GM18526 (cell line): ENCODE data around the gene EPM2A.

ENCODE experiments used
- POLR2A ChIP-seq: IDR thresholded peaks from 3 replicates; pipeline ENCODE4 v1.6.1; 2011; ENCODE audit not compliant: insufficient read length; ENCODE audit errors: extremely low read depth

EPM2A gene

DNA sequence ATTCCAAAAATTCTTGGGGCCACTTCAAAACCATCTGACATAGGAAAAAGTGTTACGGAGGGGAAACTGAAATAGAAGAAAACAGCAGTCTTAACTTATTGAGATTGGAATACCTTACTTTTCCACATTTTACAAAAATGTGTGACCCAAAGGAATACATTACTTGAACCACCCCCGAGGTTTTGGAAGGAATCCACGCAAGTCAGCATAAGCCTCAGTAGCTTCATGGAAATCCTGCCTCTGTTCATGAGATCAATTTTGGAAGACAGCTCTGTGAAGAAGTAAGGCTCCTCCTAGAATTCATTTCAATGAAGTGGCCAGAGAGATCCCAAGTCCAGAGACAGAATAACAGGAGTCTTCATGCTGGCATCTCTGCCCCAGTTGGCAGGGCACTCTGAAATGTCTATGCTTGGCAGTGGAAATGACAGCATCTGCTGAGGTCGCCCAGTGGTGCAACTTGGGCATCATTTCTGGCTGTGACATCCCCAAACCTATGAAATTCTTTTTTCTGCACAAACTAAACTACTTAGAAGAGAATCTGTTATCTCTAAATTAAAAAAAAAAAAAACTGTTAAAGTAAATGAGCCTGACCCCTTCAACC, 132.5 kb downstream of the EPM2A start:
- no peak for TF ChIP-seq POLR2A

DNA sequence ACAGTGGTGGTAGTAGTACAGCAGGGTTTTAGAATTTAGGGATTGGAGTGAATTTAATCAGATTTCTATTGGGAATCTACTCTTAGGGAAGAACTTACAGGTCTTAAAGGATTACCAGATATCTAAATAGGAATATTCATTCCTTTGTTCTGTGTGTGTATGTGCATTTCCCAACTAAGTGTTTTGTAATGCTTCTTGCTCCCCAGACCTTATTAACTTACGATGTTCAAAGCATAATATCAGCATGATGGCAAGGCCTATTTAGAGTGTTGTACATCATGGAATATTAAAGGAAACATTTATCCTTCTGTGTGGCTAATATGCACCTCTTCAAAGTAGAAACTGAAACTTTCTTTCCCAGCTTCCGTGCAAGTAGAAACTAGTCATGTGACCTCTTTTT, 133.9 kb downstream of the EPM2A start:
- no peak for TF ChIP-seq POLR2A

DNA sequence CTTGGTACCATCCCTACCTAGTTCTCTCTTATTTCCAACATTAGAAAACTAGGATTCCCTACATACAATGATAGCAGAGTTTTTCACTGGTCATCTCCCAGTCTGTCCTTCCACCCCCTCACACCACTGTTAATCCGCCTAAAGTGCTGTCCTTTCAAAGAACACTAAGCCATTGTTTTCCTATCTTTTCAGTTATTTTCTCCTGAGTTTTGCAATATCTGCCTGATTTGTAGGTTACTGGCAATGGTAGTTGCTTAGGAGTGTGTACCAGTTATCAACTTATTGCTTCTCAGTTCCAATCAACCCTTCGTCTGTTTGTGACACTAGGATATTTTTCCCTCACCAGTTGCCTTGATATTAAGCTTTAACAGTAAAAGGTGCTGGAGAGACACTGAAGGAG, 135.0 kb downstream of the EPM2A start:
- TF ChIP-seq POLR2A = no peak

DNA sequence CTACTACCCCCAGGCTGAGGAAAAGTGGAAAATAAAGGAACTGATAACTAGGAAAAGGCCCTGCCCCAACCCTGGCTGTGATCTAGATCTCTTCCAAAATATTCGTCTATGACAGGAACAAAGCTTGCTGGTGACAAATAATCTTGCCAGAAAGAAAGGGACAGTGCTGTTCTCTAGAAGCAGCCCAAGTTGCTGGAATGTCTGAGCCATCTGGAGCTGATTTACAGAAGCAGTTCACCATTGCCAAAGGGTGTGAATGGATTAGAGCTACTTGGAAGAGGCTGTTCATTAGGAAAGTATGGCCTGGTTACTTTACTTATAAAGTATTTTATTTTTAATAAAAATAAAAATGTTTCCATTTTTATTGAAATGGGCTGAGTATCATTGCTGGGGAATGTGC, 146.3 kb downstream of the EPM2A start:
- no peak for TF ChIP-seq POLR2A

DNA sequence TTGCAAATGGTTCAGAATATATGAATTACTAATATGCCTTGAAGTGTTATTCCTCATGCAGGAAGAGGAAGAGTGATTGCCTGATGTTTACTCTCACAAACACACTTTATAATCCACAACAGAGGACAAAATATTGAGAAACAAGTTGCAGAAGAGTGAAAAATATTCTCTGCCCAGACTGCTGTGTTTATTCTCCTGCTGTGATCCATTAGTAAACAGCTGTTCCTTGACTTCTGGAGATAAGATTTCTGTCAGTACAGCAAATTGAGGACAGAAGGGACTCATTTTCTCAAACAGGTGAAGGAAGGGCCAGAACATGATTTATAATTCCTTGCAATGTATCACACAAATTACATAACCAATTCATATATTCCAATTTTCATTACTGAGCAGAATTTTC, 148.0 kb downstream of the EPM2A start:
- no peak for TF ChIP-seq POLR2A

DNA sequence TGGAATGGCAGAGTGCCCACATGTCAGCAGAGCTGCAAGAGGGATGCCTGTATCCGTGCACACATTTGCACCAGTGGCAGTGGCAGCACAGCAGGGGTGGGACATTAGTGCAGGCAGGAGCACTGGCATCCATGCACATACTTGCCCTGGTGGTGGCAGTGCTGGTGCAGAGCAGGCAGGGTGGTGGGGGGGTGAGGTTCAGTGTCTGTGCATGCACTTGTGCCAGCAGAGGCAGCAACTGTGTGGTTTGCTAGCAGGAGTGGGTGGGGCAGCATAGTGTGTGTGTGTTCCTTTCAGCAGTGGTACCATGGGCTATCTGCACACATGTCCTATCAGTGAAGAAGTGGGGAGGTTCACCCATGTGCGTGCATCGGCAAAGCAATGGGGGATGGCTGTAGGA, 151.6 kb downstream of the EPM2A start:
- TF ChIP-seq POLR2A = no peak
